Right kidney (tissue), 1 donor: Measurements from ENCODE around the gene BCKDHB.

Experiments
- DNase-seq: peaks from one replicate; pipeline ENCODE4 v3.0.0-alpha.2; 2016

Gene BCKDHB

GRCh38 chr6:80388507-80388906 is 282.0 kb downstream of the BCKDHB start:
- DNase-seq: no peak
